ENCODE measurements around the gene CCR6. TPM values are rescaled to one million over a fixed set of nuclear protein-coding genes. Genes with fewer than 3 reads are reported as not detected.

Gene CCR6
- total RNA-seq, 4 donors from 2014 or later: not detected

- Histone ChIP-seq H3K9me3 (no peaks in the 10 kb centered on the region), H3K27ac (no peak overlapping the region), H3K27me3 (peaks cover 0 to 5% (median 0%) of the 10 kb centered on the region in 3 donors), H3K36me3 (no peaks in the 10 kb centered on the region), H3K4me1 (no peaks in the 10 kb centered on the region), H3K4me3 (no peak overlapping the region)
- ATAC-seq (no peak), DNase-seq (no peak)
- intact Hi-C loops (cut with DNase I; ENCODE audit: low total_unique reads) (no loop called here), in situ Hi-C loops (cut with MboI; ENCODE audit: low sequenced_read_pairs in 4 of 4) (no loop called here)
- TF ChIP-seq CTCF (IDR thresholded peaks at IDR 0.05 in 4 of 5, conservative IDR thresholded peaks at IDR 0.05 in 1 of 5) (no peak), POLR2A (IDR thresholded peaks at IDR 0.05) (no peak)
Measured at GRCh38 chr6:167115054-167115453, 7.8 kb upstream of the CCR6 start.

GRCh38 chr6:167116109-167116837 lies 6.6 kb upstream of the CCR6 start:
- Histone ChIP-seq H3K9me3 (no peaks in the 10 kb centered on the region), H3K36me3 (no peaks in the 10 kb centered on the region), H3K27ac (no peak overlapping the region), H3K4me3 (no peak overlapping the region), H3K4me1 (no peaks in the 10 kb centered on the region), H3K27me3 (peaks cover 0 to 5% (median 3%) of the 10 kb centered on the region in 3 donors)
- intact Hi-C loops (cut with DNase I; ENCODE audit: low total_unique reads): no loop called here
- in situ Hi-C loops (cut with MboI; ENCODE audit: low sequenced_read_pairs in 4 of 4): no loop called here
- TF ChIP-seq POLR2A (IDR thresholded peaks at IDR 0.05) (no peak), CTCF (IDR thresholded peaks at IDR 0.05 in 4 of 5, conservative IDR thresholded peaks at IDR 0.05 in 1 of 5) (no peak)
- no peak for ATAC-seq
- no peak for DNase-seq

GRCh38 chr6:167116838-167117228 lies 6.1 kb upstream of the CCR6 start:
- Histone ChIP-seq H3K9me3 (no peaks in the 10 kb centered on the region), H3K27ac (no peak overlapping the region), H3K4me3 (no peak overlapping the region), H3K27me3 (peaks cover 0 to 5% (median 3%) of the 10 kb centered on the region in 3 donors), H3K4me1 (no peaks in the 10 kb centered on the region), H3K36me3 (no peaks in the 10 kb centered on the region)
- in situ Hi-C loops (cut with MboI; ENCODE audit: low sequenced_read_pairs in 4 of 4) (no loop called here), intact Hi-C loops (cut with DNase I; ENCODE audit: low total_unique reads) (no loop called here)
- DNase-seq: no peak
- ATAC-seq: no peak
- no peak for TF ChIP-seq POLR2A (IDR thresholded peaks at IDR 0.05)
- TF ChIP-seq CTCF (IDR thresholded peaks at IDR 0.05 in 4 of 5, conservative IDR thresholded peaks at IDR 0.05 in 1 of 5): no peak

GRCh38 chr6:167118006-167118405 lies 4.9 kb upstream of the CCR6 start:
- intact Hi-C loops (cut with DNase I; ENCODE audit: low total_unique reads): no loop called here
- ATAC-seq (no peak), DNase-seq (no peak)
- Histone ChIP-seq H3K27ac (no peak overlapping the region), H3K36me3 (no peaks in the 10 kb centered on the region), H3K4me1 (no peaks in the 10 kb centered on the region), H3K4me3 (no peak overlapping the region), H3K9me3 (no peaks in the 10 kb centered on the region), H3K27me3 (peaks cover 0 to 5% (median 3%) of the 10 kb centered on the region in 3 donors)
- in situ Hi-C loops (cut with MboI; ENCODE audit: low sequenced_read_pairs in 4 of 4): no loop called here
- no peak for TF ChIP-seq CTCF (IDR thresholded peaks at IDR 0.05 in 4 of 5, conservative IDR thresholded peaks at IDR 0.05 in 1 of 5)
- TF ChIP-seq POLR2A (IDR thresholded peaks at IDR 0.05): no peak

GRCh38 chr6:167118839-167119238 lies 4.1 kb upstream of the CCR6 start:
- H3K4me3 ChIP-seq: no peak overlapping the region

More at GRCh38 chr6:167118839-167119238, 4.1 kb upstream of the CCR6 start:
- no peak for ATAC-seq
- Histone ChIP-seq H3K4me1 (no peaks in the 10 kb centered on the region), H3K9me3 (no peaks in the 10 kb centered on the region), H3K36me3 (no peaks in the 10 kb centered on the region), H3K27ac (no peak overlapping the region), H3K27me3 (peaks cover 0 to 4% (median 3%) of the 10 kb centered on the region in 3 donors)
- intact Hi-C loops (cut with DNase I; ENCODE audit: low total_unique reads): no loop called here
- DNase-seq: no peak
- in situ Hi-C loops (cut with MboI; ENCODE audit: low sequenced_read_pairs in 4 of 4): no loop called here
- no peak for TF ChIP-seq CTCF (IDR thresholded peaks at IDR 0.05 in 4 of 5, conservative IDR thresholded peaks at IDR 0.05 in 1 of 5)
- TF ChIP-seq POLR2A (IDR thresholded peaks at IDR 0.05): no peak

All from gastrocnemius medialis (tissue), 4 donors.